GM10266 (cell line): ENCODE measurements around the gene ZFP36.

Experiments used
- DNase-seq: peaks from one replicate; pipeline ENCODE4 v3.0.0; 2012; ENCODE audit errors: extremely low spot score
- TF ChIP-seq, protein P1 (sequence below): IDR thresholded peaks from 2 replicates; pipeline ENCODE4 v1.5.1; 2012; ENCODE audit warnings: mild to moderate bottlenecking, low read depth; ENCODE audit not compliant: control insufficient read depth, insufficient read depth; ENCODE audit errors: missing control alignments

ZFP36 gene

GRCh38 chr19:39406656-39407409 is at the start of gene ZFP36:
Gene ZFP36, plus strand, starts transcription at chr19:39406847. Its CDS starts 58 bp downstream, at chr19:39406905.
- DNase-seq = peak; percentile 91
- TF ChIP-seq, protein P1, sequence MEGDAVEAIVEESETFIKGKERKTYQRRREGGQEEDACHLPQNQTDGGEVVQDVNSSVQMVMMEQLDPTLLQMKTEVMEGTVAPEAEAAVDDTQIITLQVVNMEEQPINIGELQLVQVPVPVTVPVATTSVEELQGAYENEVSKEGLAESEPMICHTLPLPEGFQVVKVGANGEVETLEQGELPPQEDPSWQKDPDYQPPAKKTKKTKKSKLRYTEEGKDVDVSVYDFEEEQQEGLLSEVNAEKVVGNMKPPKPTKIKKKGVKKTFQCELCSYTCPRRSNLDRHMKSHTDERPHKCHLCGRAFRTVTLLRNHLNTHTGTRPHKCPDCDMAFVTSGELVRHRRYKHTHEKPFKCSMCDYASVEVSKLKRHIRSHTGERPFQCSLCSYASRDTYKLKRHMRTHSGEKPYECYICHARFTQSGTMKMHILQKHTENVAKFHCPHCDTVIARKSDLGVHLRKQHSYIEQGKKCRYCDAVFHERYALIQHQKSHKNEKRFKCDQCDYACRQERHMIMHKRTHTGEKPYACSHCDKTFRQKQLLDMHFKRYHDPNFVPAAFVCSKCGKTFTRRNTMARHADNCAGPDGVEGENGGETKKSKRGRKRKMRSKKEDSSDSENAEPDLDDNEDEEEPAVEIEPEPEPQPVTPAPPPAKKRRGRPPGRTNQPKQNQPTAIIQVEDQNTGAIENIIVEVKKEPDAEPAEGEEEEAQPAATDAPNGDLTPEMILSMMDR = no peak

DNA sequence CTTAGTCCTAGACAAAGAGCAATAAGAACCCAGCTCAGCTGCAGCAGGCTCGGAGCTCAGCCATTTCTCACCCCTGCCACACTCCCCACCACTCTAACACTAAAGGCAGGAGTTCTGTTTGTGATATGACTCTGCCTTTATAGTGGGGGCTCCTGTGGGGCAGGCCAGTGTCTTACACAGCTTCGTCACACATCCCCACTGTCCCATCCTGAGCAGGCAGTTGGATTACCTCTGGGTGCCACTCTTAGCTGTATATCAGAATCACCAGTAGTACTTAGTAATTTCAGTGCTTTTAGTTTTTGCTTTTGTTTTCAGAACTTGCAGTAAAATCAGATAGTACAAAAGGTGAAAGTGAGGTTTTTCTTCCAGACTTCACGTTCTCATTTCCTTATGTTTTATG is 47.6 kb upstream of the ZFP36 start:
- DNase-seq = no peak
- TF ChIP-seq, protein P1 = no peak

- TF ChIP-seq, protein P1 = no peak
- DNase-seq = no peak
These were observed 46.0 kb upstream of the ZFP36 start for GRCh38 chr19:39360599-39360998.

- TF ChIP-seq, protein P1 = no peak
- DNase-seq = no peak
These were observed 43.7 kb upstream of the ZFP36 start for GRCh38 chr19:39362682-39363657.

DNA sequence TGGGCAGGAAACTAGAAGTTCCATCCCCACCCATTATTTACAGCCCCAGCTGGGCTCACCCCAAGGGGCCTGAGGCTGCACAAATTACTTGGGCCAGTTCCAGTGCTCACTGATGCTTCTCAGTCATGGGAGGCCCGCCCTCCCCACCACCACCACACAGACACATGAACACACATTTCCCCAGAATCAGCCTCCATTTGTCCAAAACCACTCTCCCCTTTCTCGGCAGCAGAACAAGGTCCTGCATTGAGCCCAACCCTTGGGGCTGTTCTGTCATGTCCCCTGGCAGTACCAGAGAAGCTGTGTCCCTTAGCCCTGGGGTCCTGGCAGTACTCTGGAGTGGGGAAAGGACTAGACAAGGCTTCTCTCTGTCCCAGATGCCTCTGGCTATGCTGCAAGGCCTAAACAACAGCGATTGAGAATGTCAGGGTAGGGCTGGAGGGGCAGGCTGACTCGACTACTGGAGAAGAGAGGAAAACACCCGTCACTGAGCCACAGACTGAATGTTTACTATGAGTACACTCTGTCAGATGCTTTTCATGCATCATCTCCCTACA is 42.7 kb upstream of the ZFP36 start:
- TF ChIP-seq, protein P1 = no peak
- DNase-seq = no peak

DNA sequence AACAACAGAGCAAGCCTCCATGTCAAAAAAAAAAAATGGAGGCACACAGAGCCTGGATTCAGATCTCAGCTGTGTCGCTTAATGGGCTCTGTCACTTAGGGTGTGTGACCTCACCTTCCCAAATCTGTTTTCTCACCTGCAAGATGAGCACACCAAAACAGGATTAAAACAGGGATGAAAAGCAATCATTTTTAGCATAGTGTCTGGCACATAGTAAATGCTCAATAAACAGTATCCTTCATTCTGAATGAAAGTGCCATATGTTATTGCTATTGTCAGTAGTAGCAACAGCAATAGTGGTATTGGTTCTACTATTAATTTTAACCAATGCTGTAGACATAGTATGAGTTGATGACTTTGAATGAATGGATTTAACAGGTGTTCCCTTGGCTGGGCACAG is 41.1 kb upstream of the ZFP36 start:
- TF ChIP-seq, protein P1 = no peak
- DNase-seq = no peak
